ENCODE measurements around the gene UGT1A8. TPM values are rescaled to one million over a fixed set of nuclear protein-coding genes. Genes with fewer than 3 reads are reported as not detected.

UGT1A8 gene
- total and polyA plus RNA-seq, 2 experiments from 2014 or later = 0.45 TPM; not detected in 1

DNA sequence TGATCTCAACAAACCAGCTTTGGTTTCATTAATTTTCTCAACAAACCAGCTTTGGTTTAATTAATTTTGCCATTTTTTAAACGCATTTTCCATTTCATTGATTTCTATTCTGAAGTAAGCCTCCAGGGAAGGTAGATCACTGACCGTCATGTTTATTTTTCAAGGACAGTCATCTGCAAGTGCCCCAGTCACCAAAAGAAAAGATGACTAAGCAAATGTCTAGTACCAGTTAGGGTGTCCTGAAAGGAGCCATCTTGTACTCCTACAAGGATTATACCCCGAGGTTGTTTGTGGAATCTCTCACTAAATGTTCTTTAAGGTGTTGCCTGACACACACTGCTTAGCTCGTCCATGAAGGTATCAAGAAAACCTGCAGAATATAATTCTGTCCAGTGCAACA, 6.1 kb upstream of the UGT1A8 start:
- peaks cover 37% of the 10 kb centered on the region for H3K9me3 Mint-ChIP-seq

More for the DNA sequence above, 6.1 kb upstream of the UGT1A8 start:
- no peaks in the 10 kb centered on the region for H3K27me3 Mint-ChIP-seq (ENCODE audit: insufficient read depth, low read depth, poor library complexity)
- H3K9me2 ChIP-seq (ENCODE audit: insufficient read depth) = no peaks in the 10 kb centered on the region
- no peak overlapping the region for H3K4me3 ChIP-seq
- ATAC-seq = no peak
- no peak overlapping the region for H3K4me2 ChIP-seq
- H3K27ac Mint-ChIP-seq = no peak overlapping the region
- peaks cover 3% of the 10 kb centered on the region; the same call in 1 of the 3 replicates for H3K36me3 Mint-ChIP-seq (ENCODE audit: low read depth)
- no peak overlapping the region for H3K27ac ChIP-seq (ENCODE audit: low read depth)
- H3K36me3 ChIP-seq (ENCODE audit: insufficient read depth) = no peaks in the 10 kb centered on the region
- no peak for DNase-seq (ENCODE audit: low spot score)
- H2AFZ ChIP-seq = no peak overlapping the region
- no peaks in the 10 kb centered on the region for H3K79me2 ChIP-seq (replicated peaks; ENCODE audit: insufficient read depth)
- TF ChIP-seq JUNB (IDR thresholded peaks at IDR 0.05; ENCODE audit: unreplicated experiment) (no peak), STAT1 (IDR thresholded peaks at IDR 0.05; ENCODE audit: unreplicated experiment) (no peak), ZNF331 (CRISPR knock-in tag; IDR thresholded peaks at IDR 0.05; ENCODE audit: low read depth) (no peak), POLR2AphosphoS5 (IDR thresholded peaks at IDR 0.05; ENCODE audit: low read depth) (no peak)
- TF ChIP-seq, protein P1, sequence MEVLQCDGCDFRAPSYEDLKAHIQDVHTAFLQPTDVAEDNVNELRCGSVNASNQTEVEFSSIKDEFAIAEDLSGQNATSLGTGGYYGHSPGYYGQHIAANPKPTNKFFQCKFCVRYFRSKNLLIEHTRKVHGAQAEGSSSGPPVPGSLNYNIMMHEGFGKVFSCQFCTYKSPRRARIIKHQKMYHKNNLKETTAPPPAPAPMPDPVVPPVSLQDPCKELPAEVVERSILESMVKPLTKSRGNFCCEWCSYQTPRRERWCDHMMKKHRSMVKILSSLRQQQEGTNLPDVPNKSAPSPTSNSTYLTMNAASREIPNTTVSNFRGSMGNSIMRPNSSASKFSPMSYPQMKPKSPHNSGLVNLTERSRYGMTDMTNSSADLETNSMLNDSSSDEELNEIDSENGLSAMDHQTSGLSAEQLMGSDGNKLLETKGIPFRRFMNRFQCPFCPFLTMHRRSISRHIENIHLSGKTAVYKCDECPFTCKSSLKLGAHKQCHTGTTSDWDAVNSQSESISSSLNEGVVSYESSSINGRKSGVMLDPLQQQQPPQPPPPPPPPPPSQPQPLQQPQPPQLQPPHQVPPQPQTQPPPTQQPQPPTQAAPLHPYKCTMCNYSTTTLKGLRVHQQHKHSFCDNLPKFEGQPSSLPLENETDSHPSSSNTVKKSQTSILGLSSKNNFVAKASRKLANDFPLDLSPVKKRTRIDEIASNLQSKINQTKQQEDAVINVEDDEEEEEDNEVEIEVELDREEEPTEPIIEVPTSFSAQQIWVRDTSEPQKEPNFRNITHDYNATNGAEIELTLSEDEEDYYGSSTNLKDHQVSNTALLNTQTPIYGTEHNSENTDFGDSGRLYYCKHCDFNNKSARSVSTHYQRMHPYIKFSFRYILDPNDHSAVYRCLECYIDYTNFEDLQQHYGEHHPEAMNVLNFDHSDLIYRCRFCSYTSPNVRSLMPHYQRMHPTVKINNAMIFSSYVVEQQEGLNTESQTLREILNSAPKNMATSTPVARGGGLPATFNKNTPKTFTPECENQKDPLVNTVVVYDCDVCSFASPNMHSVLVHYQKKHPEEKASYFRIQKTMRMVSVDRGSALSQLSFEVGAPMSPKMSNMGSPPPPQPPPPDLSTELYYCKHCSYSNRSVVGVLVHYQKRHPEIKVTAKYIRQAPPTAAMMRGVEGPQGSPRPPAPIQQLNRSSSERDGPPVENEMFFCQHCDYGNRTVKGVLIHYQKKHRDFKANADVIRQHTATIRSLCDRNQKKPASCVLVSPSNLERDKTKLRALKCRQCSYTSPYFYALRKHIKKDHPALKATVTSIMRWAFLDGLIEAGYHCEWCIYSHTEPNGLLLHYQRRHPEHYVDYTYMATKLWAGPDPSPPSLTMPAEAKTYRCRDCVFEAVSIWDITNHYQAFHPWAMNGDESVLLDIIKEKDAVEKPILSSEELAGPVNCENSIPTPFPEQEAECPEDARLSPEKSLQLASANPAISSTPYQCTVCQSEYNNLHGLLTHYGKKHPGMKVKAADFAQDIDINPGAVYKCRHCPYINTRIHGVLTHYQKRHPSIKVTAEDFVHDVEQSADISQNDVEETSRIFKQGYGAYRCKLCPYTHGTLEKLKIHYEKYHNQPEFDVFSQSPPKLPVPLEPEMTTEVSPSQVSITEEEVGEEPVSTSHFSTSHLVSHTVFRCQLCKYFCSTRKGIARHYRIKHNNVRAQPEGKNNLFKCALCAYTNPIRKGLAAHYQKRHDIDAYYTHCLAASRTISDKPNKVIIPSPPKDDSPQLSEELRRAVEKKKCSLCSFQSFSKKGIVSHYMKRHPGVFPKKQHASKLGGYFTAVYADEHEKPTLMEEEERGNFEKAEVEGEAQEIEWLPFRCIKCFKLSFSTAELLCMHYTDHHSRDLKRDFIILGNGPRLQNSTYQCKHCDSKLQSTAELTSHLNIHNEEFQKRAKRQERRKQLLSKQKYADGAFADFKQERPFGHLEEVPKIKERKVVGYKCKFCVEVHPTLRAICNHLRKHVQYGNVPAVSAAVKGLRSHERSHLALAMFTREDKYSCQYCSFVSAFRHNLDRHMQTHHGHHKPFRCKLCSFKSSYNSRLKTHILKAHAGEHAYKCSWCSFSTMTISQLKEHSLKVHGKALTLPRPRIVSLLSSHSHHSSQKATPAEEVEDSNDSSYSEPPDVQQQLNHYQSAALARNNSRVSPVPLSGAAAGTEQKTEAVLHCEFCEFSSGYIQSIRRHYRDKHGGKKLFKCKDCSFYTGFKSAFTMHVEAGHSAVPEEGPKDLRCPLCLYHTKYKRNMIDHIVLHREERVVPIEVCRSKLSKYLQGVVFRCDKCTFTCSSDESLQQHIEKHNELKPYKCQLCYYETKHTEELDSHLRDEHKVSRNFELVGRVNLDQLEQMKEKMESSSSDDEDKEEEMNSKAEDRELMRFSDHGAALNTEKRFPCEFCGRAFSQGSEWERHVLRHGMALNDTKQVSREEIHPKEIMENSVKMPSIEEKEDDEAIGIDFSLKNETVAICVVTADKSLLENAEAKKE (CRISPR knock-in tag; IDR thresholded peaks at IDR 0.05) = no peak
- H3K4me1 Mint-ChIP-seq = no peaks in the 10 kb centered on the region
- no peaks in the 10 kb centered on the region for H3K4me1 ChIP-seq (ENCODE audit: insufficient read depth)
- H3K4me3 Mint-ChIP-seq = no peak overlapping the region
- H3K27me3 ChIP-seq (ENCODE audit: insufficient read depth) = no peaks in the 10 kb centered on the region
- H4K20me1 ChIP-seq (replicated peaks; ENCODE audit: insufficient read depth) = no peaks in the 10 kb centered on the region
- no peaks in the 10 kb centered on the region for H3F3A ChIP-seq (replicated peaks; ENCODE audit: low read depth)
